Left lung (tissue), 10 donors: ENCODE measurements around the gene ENO1. TPM values are rescaled to one million over a fixed set of nuclear protein-coding genes. Genes with fewer than 3 reads are reported as not detected.
"Not testable (repeated sequence)": the region's sequence is repeated elsewhere in the genome, so short reads cannot be mapped to it uniquely, and the experiment has no call there.

ENCODE experiments used
- ATAC-seq: fragments of 200-7000 bp; cut with Tn5 transposase; one replicate; pipeline ENCODE4 v1.9.1; 2020; ENCODE audit warnings: moderate library complexity
- DNase-seq, 4 donors: peaks; one replicate each; pipeline ENCODE4 v3.0.0-alpha.2; 2013 to 2020
- H3K27ac ChIP-seq, 2 donors: fragments of 200-600 bp; sonication (generic) in 1 of 2; one replicate each; pipeline versions ENCODE4 v1.5.0 to v1.8.0; 2020 to 2021
- H3K27me3 ChIP-seq, 2 donors: fragments of 200-600 bp; sonication (generic) in 1 of 2; one replicate each; pipeline versions ENCODE4 v1.5.0 to v1.8.0; 2020 to 2021
- H3K36me3 ChIP-seq, 2 donors: fragments of 200-600 bp; sonication (generic) in 1 of 2; one replicate each; pipeline versions ENCODE4 v1.5.0 to v1.8.0; 2020 to 2021
- H3K4me1 ChIP-seq, 2 donors: fragments of 200-600 bp; one replicate each; pipeline ENCODE4 v1.8.0; 2021
- H3K4me3 ChIP-seq, 2 donors: fragments of 200-600 bp; sonication (generic) in 1 of 2; one replicate each; pipeline versions ENCODE4 v1.5.0 to v1.8.0; 2020 to 2021; ENCODE audit warnings: mild to moderate bottlenecking in 1 of 2
- H3K9me3 ChIP-seq, 2 donors: fragments of 200-600 bp; sonication (generic) in 1 of 2; one replicate each; pipeline versions ENCODE4 v1.5.0 to v1.8.0; 2020 to 2021
- CTCF ChIP-seq, 2 donors: fragments of 200-600 bp; sonication (generic) in 1 of 2; IDR thresholded peaks; one replicate each; pipeline versions ENCODE4 v1.5.0 to v1.8.0; 2021; ENCODE audit warnings: antibody characterized with exemption in 2 of 2
- intact Hi-C, 2 donors: fragments of 100-400 bp; cut with DNase I; formaldehyde crosslinking; loops; one replicate each; pipeline versions ENCODE4 v1.11.2 to v1.14.2; 2022
- polyA plus RNA-seq, 6 donors: library from polyadenylated mRNA; unstranded; fragments of 120-200 nt; gene quantifications; one replicate each; pipeline ENCODE4 v1.2.1, GENCODE V29; 2013; ENCODE audit not compliant: insufficient read length in 6 of 6
- total RNA-seq, 2 donors: library from RNA; stranded (reverse); fragmentation: NEBNext Ultra II Directional; extraction: Animal tissue kit (Norgen Biotek cat#: 25700); gene quantifications; one replicate each; pipeline ENCODE4 v1.2.1, GENCODE V29; 2021
- donor health status: DM: no; HTN: yes; CAD: no.
- donor health status: DM: no; HTN: no; CAD: no.

ENO1 gene
- total and polyA plus RNA-seq, 8 donors, result 695 to 1,734 (median 783) TPM

DNA sequence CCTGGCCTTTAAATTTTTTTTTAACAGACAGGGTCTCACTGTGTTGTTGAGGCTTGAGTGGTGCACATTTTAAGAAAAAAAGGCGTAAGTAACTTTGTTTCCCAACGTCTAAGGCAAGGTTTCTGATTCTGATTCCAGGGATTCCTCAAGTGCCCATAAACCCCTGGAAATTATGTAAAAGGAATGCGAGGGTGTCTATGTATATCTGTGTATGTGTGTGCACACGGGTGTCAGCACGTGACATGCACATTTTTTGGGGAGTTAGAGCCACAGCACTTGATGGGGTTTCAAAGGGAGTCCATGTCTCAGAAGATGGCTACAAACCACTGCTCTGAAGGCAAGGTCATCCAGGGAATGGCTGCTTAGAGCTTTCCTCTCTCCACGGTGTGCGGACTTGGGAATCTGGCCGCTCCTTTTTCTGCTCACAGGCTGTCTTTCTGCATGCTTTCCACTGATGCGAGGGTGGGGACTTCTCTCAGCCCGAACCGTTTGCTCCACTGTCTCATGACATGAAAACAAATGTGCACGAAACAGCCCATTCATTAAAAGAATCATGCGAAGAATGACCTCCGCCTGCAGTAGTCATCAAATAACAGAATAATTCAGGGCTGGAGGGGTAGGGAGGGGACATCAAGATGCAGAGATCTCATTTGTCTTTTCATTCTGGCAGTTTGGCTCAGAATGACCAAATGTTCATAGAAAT, 42.4 kb downstream of the ENO1 start:
- intact Hi-C loops, result no loop called here
- H3K27me3 ChIP-seq, result no peaks in the 10 kb centered on the region

GRCh38 chr1:8831340-8831739, 47.1 kb downstream of the ENO1 start:
- Histone ChIP-seq H3K27me3 (no peaks in the 10 kb centered on the region), H3K27ac (no peak overlapping the region), H3K4me1 (peaks cover 0 to 4% of the 10 kb centered on the region in 2 donors), H3K9me3 (no peaks in the 10 kb centered on the region), H3K36me3 (no peaks in the 10 kb centered on the region), H3K4me3 (no peak overlapping the region)
- intact Hi-C loops, result no loop called here
- ATAC-seq, result no peak
- no peak for TF ChIP-seq CTCF (IDR thresholded peaks at IDR 0.05)
- DNase-seq, result peak in 2 of 4 donors; percentile 2 to 56

More for the DNA sequence above, 42.4 kb downstream of the ENO1 start:
- TF ChIP-seq CTCF (IDR thresholded peaks at IDR 0.05), result no peak
- H3K4me1 ChIP-seq, result no peaks in the 10 kb centered on the region
- H3K4me3 ChIP-seq, result no peak overlapping the region
- no peak for ATAC-seq
- no peak for DNase-seq
- H3K9me3 ChIP-seq, result no peaks in the 10 kb centered on the region
- H3K27ac ChIP-seq, result no peak overlapping the region
- H3K36me3 ChIP-seq, result no peaks in the 10 kb centered on the region

- H3K9me3 ChIP-seq, ATAC-seq, H3K4me3 ChIP-seq, H3K27ac ChIP-seq, intact Hi-C loops, H3K27me3 ChIP-seq, H3K36me3 ChIP-seq, H3K4me1 ChIP-seq: not testable (repeated sequence)
- DNase-seq, result peak in 1 of 4 donors; percentile 27
These were observed 47.8 kb downstream of the ENO1 start for GRCh38 chr1:8830732-8831131.

DNA sequence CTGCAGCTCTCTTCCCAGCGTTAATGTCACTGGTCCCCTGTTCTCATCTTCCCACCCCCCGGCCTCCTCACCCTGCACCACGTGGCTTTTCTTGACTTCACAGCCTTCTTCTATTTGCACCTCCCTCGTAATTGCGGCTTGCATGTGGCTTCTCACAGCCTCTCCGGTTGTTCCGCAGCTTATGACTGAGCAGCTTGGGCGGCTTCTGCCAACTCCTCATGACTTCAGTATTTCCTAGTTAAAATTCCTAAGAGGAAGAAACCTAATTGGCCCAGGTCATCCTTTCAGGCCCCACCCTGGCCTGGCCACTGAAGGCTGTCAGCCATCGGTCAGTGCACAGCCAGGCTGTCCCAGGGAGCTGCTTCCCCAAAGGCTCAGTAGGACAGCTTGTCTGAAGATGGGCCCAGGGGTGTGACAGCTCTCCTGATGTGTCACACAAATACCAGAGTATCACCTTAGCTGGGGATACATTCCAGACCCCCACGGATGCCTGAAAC, 52.5 kb downstream of the ENO1 start:
- no peaks in the 10 kb centered on the region for H3K36me3 ChIP-seq
- H3K27me3 ChIP-seq, result no peaks in the 10 kb centered on the region
- no peak for TF ChIP-seq CTCF (IDR thresholded peaks at IDR 0.05)
- H3K4me1 ChIP-seq, result peaks cover 15 to 23% of the 10 kb centered on the region in 2 donors
- intact Hi-C loops, result no loop called here
- no peak overlapping the region for H3K27ac ChIP-seq
- no peak overlapping the region for H3K4me3 ChIP-seq
- ATAC-seq, result no peak
- DNase-seq, result no peak
- no peaks in the 10 kb centered on the region for H3K9me3 ChIP-seq

GRCh38 chr1:8823295-8823664, 55.2 kb downstream of the ENO1 start:
- H3K27ac ChIP-seq, result peak overlapping the region in 1 of 2 donors; percentile 13
- intact Hi-C loops, result no loop called here
- TF ChIP-seq CTCF (IDR thresholded peaks at IDR 0.05), result no peak
- no peak overlapping the region for H3K4me3 ChIP-seq
- H3K9me3 ChIP-seq, result no peaks in the 10 kb centered on the region
- DNase-seq (peak in 1 of 4 donors; percentile 3), ATAC-seq (no peak)
- H3K36me3 ChIP-seq, result no peaks in the 10 kb centered on the region
- peaks cover 15 to 25% of the 10 kb centered on the region in 2 donors for H3K4me1 ChIP-seq
- no peaks in the 10 kb centered on the region for H3K27me3 ChIP-seq
